MV-4-11 (cell line): ENCODE results near the gene TCERG1L.

Experiments used
- DNase-seq: peaks from one replicate; lab custom pipeline; 2025; lab: John Stamatoyannopoulos, UW

The TCERG1L gene

GRCh38 chr10:131270461-131271190, 40.9 kb downstream of the TCERG1L start:
- no peak for DNase-seq

GRCh38 chr10:131269776-131270460, 41.6 kb downstream of the TCERG1L start:
- DNase-seq, result no peak

- DNase-seq, result no peak
Measured at GRCh38 chr10:131267814-131268095, 43.8 kb downstream of the TCERG1L start.

DNA sequence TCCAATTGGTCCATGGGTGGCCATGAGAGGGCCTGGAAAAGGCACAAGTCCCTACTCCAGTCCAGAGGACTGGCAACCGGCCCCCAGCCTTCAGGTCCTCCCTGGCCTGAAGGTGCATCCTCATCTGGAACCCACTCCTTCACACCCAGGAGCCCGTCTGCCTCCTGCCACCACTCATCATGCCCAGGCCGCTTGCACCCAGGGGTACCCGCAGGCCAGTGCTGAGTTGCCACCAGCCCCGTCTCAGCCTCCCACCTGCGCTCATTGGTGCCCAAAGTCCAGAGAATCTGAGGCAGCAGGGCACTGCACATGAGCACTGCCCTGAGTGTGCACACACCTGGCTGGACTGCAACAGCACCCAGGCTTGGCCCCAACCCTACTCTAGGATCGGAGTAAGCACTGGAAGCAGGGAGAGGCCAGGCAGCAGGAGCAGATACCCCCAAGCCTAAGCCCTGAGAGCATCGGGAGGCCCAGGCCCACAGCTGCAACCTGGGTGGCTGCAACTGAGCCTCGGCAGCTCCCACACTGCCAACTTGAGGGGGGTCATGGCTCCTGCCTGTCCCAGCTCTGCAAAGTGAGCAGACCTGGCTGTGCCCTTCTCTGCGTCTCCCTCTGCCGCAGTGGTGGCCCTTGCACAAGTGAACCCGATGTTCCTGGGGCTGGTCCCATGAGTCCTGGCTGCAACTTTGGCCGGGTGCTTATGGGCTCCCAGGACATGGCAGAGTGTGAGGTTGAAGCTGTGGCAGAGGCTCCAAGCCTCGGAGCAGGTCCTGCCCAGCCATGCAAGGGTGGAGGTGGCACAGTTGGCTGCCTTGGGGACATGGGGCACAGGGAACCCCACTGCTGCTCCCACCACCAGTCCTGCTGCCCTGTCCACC, 44.3 kb downstream of the TCERG1L start:
- no peak for DNase-seq

DNA sequence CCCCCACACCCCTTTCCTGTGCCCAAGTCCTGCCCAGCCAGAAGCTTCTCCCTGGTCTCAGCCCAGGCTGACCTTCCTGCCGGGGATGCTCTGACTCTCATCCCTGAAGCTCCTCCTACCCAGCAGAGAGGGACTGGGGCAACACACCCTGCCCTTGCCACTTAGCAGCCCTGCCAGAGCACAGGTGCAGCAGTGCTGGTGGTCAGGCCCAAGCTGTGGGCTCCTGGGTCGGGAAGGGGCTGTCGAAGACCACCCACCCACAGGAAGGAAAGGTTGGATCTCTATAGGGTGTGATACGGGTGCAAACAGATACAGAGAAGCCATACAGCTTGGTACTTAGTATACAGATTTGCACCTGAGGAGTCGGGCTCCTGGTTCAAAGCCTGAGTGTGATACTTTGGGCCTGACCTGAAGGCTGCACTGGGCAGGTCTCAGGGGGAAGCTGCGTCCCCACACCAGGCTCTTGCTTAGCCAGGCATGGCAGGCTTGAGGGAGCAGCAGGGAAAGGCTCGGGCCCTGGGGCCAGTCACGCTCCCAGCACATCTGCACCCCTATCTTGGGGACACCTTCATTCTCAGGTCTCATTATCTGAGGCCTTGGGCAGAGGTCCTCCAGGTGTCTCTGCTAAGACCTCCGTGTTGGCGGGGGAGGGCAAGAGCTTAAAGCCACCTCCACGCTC, 47.3 kb downstream of the TCERG1L start:
- DNase-seq, result no peak

- no peak for DNase-seq
Measured at GRCh38 chr10:131261890-131262475, 49.5 kb downstream of the TCERG1L start.

DNA sequence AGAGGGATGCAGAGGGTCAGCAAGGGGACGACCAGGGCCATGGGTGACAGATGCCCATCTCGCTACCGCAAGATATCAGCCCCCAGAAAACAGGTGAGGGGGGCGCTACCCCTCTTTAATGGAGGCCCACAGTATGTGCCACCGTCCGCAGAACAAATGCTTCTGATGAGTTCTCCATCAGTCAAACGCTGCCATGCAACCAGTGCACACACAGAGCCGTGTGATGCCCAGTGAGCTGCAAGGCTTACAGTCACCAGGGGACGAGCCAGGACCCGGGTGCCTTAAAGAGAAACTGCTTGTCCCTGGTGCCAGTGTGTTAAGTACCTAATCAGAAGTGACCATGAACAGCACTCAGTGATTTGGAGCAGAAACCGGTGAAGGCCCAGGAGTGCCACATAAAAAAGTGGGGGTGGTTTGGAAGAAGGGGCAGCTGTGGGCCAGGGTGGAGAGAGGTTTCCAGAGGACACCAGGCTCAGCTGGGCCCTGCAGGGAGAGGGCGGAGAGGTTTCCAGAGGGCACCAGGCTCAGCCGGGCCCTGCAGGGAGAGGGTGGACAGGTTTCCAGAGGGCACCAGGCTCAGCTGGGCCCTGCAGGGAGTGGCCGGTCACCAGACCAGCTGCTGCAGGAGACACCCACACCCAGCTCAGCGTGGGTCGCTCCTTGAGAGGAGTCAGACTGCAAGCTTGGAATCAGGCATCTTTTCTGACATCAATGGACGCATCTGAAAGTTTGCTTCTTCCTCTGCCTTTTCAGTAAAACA, 50.9 kb downstream of the TCERG1L start:
- no peak for DNase-seq

- DNase-seq, result no peak
Measured at GRCh38 chr10:131260031-131260430, 51.5 kb downstream of the TCERG1L start.

DNA sequence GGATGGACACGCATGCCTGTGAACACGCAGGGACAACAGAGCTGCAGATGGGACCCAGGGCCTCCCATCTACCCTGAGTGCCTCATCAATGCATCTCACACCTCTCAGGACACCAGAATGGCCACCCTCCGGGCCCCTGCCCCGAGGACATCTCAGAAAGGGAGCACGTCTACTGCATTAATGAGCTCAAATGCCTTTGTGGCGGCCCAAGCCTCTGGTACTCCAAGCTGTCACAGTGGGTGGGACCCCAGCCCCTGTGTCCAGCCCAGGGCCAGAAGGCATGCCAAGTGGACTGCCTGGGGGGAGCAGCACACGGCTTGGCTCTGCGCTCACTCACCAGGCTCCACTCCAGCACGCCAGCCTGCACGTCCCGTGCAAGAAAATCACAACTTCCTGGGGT, 52.0 kb downstream of the TCERG1L start:
- no peak for DNase-seq

DNA sequence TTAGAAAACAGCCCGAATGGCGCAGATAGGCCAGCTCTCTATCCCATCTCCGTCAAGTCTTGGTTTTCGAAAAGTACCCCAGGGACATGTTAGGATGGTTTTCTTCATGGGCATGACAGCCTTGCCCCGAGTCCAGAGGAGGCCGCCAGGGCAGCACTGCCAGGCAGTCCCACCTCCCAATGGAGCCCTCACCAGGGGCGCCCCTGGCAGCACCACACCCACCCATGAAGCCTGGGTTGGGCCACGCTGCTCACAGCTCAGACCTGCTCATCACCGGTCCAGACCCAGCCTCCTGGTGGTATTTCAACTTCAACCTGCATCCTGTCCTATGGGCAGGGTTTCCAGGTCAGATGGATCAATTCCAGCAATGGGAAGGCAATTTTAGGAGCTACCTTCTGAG, 53.3 kb downstream of the TCERG1L start:
- DNase-seq, result no peak

- DNase-seq, result no peak
Measured at GRCh38 chr10:131257027-131257426, 54.5 kb downstream of the TCERG1L start.

GRCh38 chr10:131254859-131255252, 56.7 kb downstream of the TCERG1L start:
- DNase-seq, result no peak

GRCh38 chr10:131253931-131254858, 57.3 kb downstream of the TCERG1L start:
- DNase-seq, result no peak

- DNase-seq, result no peak
Measured at GRCh38 chr10:131252567-131253276, 58.8 kb downstream of the TCERG1L start.

DNA sequence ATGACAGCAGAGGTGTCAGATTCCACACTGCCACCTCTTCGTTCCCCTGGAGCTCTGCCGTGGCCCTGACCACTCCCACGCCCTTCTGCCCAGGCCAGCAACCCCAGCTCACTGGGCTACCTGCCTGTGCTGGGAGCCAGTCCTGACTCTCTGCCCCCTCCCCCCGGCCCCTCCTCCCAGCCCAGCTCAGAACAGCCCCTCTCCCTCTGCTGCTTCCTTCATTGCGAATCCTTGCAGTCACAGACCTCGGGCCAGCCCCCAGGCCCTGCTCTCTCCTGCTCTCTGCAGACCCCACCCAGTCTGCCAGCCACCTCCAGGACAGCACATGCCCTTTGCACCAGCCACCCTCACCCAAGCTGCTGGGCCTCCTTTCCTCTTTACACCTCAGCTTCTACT, 60.4 kb downstream of the TCERG1L start:
- DNase-seq, result no peak

DNA sequence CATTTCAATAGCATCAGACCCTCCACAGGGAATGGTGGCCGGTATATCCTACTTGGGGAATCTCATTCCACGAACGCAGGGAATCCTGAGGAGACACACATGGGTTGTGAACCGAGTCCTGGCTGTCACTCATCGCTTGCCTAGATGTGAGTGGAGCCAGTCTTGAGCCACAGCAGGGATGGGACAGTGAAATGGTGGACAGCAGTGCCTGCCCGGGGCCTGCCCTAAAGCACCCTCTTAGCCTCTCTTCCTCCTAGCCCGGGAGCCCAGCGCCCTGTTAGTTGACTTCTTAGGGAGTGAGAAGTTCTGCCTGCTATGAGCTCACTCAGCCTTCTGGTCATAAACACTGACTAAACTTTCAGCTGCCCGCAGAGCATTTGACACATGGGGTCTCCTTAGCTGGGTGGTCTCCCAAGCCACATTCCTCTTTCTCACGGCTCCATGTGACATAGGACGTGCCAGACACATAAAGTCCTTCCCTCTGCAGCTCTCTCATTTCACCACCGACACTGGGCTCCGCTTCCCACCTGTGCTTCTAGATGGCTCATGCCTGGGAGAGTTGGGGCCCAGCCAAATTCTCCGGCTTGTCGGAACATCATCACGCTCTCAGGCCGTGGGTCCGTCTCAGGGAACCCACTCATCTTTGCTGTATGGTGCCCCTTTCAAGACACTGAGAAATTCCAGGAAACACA, 60.9 kb downstream of the TCERG1L start:
- no peak for DNase-seq

DNA sequence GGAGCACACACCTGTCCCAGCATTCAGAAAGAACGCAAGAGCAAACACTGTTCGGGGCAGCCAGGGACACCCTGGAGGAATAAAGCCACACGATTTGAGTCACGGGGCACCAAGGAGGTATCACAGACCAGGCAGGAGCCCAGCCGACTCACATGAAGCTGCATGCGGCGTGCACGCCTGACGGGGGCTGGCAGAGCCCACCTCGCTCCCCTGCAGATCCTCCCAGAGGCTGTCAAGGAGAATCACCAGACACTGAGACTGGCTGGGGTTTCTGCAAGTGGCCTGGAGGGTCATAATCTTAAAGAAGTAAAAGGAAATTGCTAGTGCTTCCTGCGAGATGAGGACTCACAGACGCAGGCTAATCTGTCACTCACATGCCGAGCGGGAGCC, 61.6 kb downstream of the TCERG1L start:
- DNase-seq, result no peak

GRCh38 chr10:131249238-131249954, 62.1 kb downstream of the TCERG1L start:
- no peak for DNase-seq
